NT2/D1 (cell line): Measurements from ENCODE around the gene CCDC43.

Experiments
- SUZ12 ChIP-seq: IDR thresholded peaks from 2 replicates; pipeline ENCODE4 v1.6.1; 2011; ENCODE audit not compliant: insufficient read length, insufficient read depth; ENCODE audit errors: extremely low read depth
- YY1 ChIP-seq: IDR thresholded peaks from 2 replicates; pipeline ENCODE4 v1.6.1; 2011; ENCODE audit not compliant: insufficient read length, insufficient read depth
- ZNF274 ChIP-seq: IDR thresholded peaks from 2 replicates; pipeline ENCODE4 v1.6.1; 2011; ENCODE audit warnings: mild to moderate bottlenecking, low read depth, low read length

- TF ChIP-seq YY1 (peak; percentile 95), ZNF274 (no peak), SUZ12 (no peak)
These were observed at the start of gene CCDC43 for GRCh38 chr17:44689477-44690217.
